H9 (cell line): Measurements from ENCODE around the gene BCL11B. TPM values are rescaled to one million over a fixed set of nuclear protein-coding genes. Genes with fewer than 3 reads are reported as not detected.

Experiments
- DNase-seq: peaks from one replicate; pipeline ENCODE4 v3.0.0-alpha.2; 2017
- H2AFZ ChIP-seq: one replicate; pipeline ENCODE4 v1.6.1; 2013; ENCODE audit warnings: mild to moderate bottlenecking, low read length, control low read depth, moderate library complexity
- H2AK5ac ChIP-seq: 2 replicates; pipeline ENCODE4 v1.6.1; 2013; ENCODE audit warnings: low read length, control low read depth, mixed read lengths; ENCODE audit not compliant: insufficient read length
- H2BK120ac ChIP-seq: one replicate; pipeline ENCODE4 v1.6.1; 2013; ENCODE audit warnings: low read depth, mild to moderate bottlenecking, low read length, control low read depth, inconsistent platforms; ENCODE audit not compliant: poor library complexity, severe bottlenecking
- H2BK12ac ChIP-seq: 2 replicates; pipeline ENCODE4 v1.6.1; 2013; ENCODE audit warnings: low read length, control low read depth, mixed read lengths, low read depth; ENCODE audit not compliant: insufficient read length
- H2BK15ac ChIP-seq: 2 replicates; pipeline ENCODE4 v1.6.1; 2013; ENCODE audit warnings: low read depth, low read length, control low read depth
- H2BK20ac ChIP-seq: one replicate; pipeline ENCODE4 v1.6.1; 2013; ENCODE audit warnings: low read depth, mild to moderate bottlenecking, low read length, control low read depth, inconsistent platforms; ENCODE audit not compliant: poor library complexity, severe bottlenecking
- H2BK5ac ChIP-seq: 2 replicates; pipeline ENCODE4 v1.6.1; 2013; ENCODE audit warnings: low read length, control low read depth, mixed read lengths; ENCODE audit not compliant: insufficient read length
- H3K14ac ChIP-seq: 2 replicates; pipeline ENCODE4 v1.6.1; 2013; ENCODE audit warnings: low read length, control low read depth; ENCODE audit not compliant: insufficient read depth
- H3K18ac ChIP-seq: 2 replicates; pipeline ENCODE4 v1.6.1; 2013; ENCODE audit warnings: low read depth, mild to moderate bottlenecking, mixed read lengths, low read length, control low read depth; ENCODE audit not compliant: insufficient read length
- H3K23ac ChIP-seq: 2 replicates; pipeline ENCODE4 v1.6.1; 2013; ENCODE audit warnings: low read length, control low read depth, mixed read lengths, low read depth; ENCODE audit not compliant: insufficient read length
- H3K23me2 ChIP-seq: 2 replicates; pipeline ENCODE4 v1.6.1; 2013; ENCODE audit warnings: low read depth, mild to moderate bottlenecking, mixed read lengths, low read length, control low read depth; ENCODE audit not compliant: insufficient read length, poor library complexity, severe bottlenecking
- H3K27ac ChIP-seq: 2 replicates; pipeline ENCODE4 v1.5.1; 2013; ENCODE audit warnings: low read length, control low read depth, mixed read lengths, low read depth; ENCODE audit not compliant: insufficient read length
- H3K27me3 ChIP-seq: 2 replicates; pipeline ENCODE4 v1.6.1; 2013; ENCODE audit warnings: low read length, control low read depth, inconsistent platforms; ENCODE audit not compliant: insufficient read depth
- H3K4ac ChIP-seq: 2 replicates; pipeline ENCODE4 v1.6.1; 2013; ENCODE audit warnings: low read depth, mild to moderate bottlenecking, control low read depth, inconsistent platforms, low read length, moderate library complexity
- H3K4me1 ChIP-seq: 2 replicates; pipeline ENCODE4 v1.6.1; 2013; ENCODE audit warnings: low read length, control low read depth, inconsistent platforms; ENCODE audit not compliant: insufficient read depth
- H3K4me2 ChIP-seq: 2 replicates; pipeline ENCODE4 v1.6.1; 2013; ENCODE audit warnings: low read length, control low read depth, mixed read lengths; ENCODE audit not compliant: insufficient read length, insufficient read depth
- H3K56ac ChIP-seq: 2 replicates; pipeline ENCODE4 v1.6.1; 2013; ENCODE audit warnings: low read depth, mild to moderate bottlenecking, mixed read lengths, low read length, control low read depth; ENCODE audit not compliant: insufficient read length
- H3K79me1 ChIP-seq: 2 replicates; pipeline ENCODE4 v1.6.1; 2013; ENCODE audit warnings: low read depth, mild to moderate bottlenecking, moderate library complexity, low read length, control low read depth, inconsistent platforms; ENCODE audit not compliant: insufficient read depth, poor library complexity, severe bottlenecking
- H3K79me2 ChIP-seq: 2 replicates; pipeline ENCODE4 v1.6.1; 2013; ENCODE audit warnings: low read length, control low read depth, inconsistent platforms; ENCODE audit not compliant: insufficient read depth
- H3K9ac ChIP-seq: 2 replicates; pipeline ENCODE4 v1.6.1; 2013; ENCODE audit warnings: low read length, control low read depth, mixed read lengths; ENCODE audit not compliant: insufficient read length; ENCODE audit errors: extremely low read depth
- H3K9me3 ChIP-seq: one replicate; pipeline ENCODE4 v1.6.1; 2013; ENCODE audit warnings: low read depth, low read length, inconsistent platforms; ENCODE audit not compliant: control insufficient read depth
- H3T11ph ChIP-seq: one replicate; pipeline ENCODE4 v1.6.1; 2013; ENCODE audit warnings: mild to moderate bottlenecking, low read length, control low read depth, inconsistent platforms
- H4K20me1 ChIP-seq: one replicate; pipeline ENCODE4 v1.6.1; 2013; ENCODE audit not compliant: control insufficient read depth, insufficient read length, insufficient read depth
- H4K5ac ChIP-seq: 2 replicates; pipeline ENCODE4 v1.6.1; 2013; ENCODE audit warnings: low read depth, mild to moderate bottlenecking, mixed read lengths, low read length, control low read depth; ENCODE audit not compliant: insufficient read length
- H4K8ac ChIP-seq: replicated peaks from 2 replicates; pipeline ENCODE4 v1.6.1; 2013; ENCODE audit warnings: low read length, control low read depth, mixed read lengths, low read depth; ENCODE audit not compliant: insufficient read length
- H4K91ac ChIP-seq: 2 replicates; pipeline ENCODE4 v1.6.1; 2013; ENCODE audit warnings: low read depth, mild to moderate bottlenecking, moderate library complexity, mixed read lengths, low read length, control low read depth; ENCODE audit not compliant: insufficient read length
- H3K27ac Mint-ChIP-seq, 3 experiments: 2 replicates in 2 of 3; 3 replicates in 1 of 3; pipeline ENCODE4 v1.8.0; 2020 to 2021; ENCODE audit warnings: mixed read lengths in 3 of 3, mild to moderate bottlenecking in 1 of 3, moderate library complexity in 1 of 3
- H3K27me3 Mint-ChIP-seq: 2 replicates; pipeline ENCODE4 v1.8.0; 2021; ENCODE audit warnings: low read depth, mild to moderate bottlenecking, moderate library complexity, mixed read lengths
- H3K36me3 Mint-ChIP-seq, 3 experiments: 2 replicates in 2 of 3; 3 replicates in 1 of 3; pipeline ENCODE4 v1.8.0; 2020 to 2021; ENCODE audit warnings: low read depth in 3 of 3, mixed read lengths in 3 of 3; ENCODE audit not compliant: insufficient read depth in 1 of 3
- H3K4me1 Mint-ChIP-seq, 2 experiments: 2 replicates each; pipeline ENCODE4 v1.8.0; 2020; ENCODE audit warnings: mixed read lengths in 2 of 2
- H3K4me3 Mint-ChIP-seq, 2 experiments: 2 replicates in 1 of 2; 3 replicates in 1 of 2; pipeline ENCODE4 v1.8.0; 2020 to 2021; ENCODE audit warnings: mild to moderate bottlenecking in 2 of 2, mixed read lengths in 2 of 2, moderate library complexity in 1 of 2
- H3K9me3 Mint-ChIP-seq, 2 experiments: 2 replicates in 1 of 2; 3 replicates in 1 of 2; pipeline ENCODE4 v1.8.0; 2020; ENCODE audit warnings: mild to moderate bottlenecking in 2 of 2, mixed read lengths in 2 of 2, moderate library complexity in 1 of 2
- WGBS: extraction: QIAGEN DNeasy Blood & Tissue Kit; methylation state at CpG from one replicate; pipeline ENCODE4 v1.1.7; 2013; ENCODE audit warnings: missing lambda C conversion rate, low lambda C conversion rate, mixed read lengths; ENCODE audit not compliant: insufficient read length; ENCODE audit errors: extremely low coverage; 5-methylcytosine and 5-hydroxymethylcytosine counted together
- total RNA-seq: library from RNA; stranded (reverse); gene quantifications from 2 replicates; pipeline ENCODE4 v1.2.1, GENCODE V29; 2021
- TF ChIP-seq, protein P1 (sequence below): fragments of 200-600 bp; sonication (generic); conservative IDR thresholded peaks from 3 replicates; pipeline ENCODE4 v1.8.0; 2021; ENCODE audit warnings: antibody characterized with exemption, mild to moderate bottlenecking

BCL11B gene
- total RNA-seq, 1 experiment from 2014 or later, result 4.9 TPM

DNA sequence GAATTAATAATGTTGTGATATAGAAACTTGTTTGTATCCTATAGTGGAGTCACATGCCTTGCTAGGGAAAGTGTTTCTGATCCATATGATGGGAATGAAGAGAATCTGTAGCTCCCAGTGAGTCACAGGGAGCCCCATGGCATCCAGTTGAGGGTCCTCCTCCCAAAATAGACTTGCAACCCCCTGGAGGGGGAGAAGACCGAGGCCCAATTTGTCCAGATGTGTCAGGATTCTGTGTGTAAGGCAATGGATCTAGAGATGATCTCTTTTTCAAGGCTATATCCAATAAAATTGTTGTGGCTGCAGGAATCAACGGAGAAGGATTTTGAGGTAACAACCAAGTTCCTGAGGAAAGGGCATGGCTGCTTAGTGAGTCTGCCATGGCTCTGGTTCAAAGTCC lies 121.8 kb downstream of the BCL11B start:
- Mint-ChIP-seq H3K4me1 (no peaks in the 10 kb centered on the region), H3K4me3 (no peak overlapping the region), H3K36me3 (no peaks in the 10 kb centered on the region), H3K27ac (no peak overlapping the region), H3K27me3 (no peaks in the 10 kb centered on the region; the same call in 1 of the 2 replicates), H3K9me3 (no peaks in the 10 kb centered on the region)
- no peak overlapping the region for H2AK5ac ChIP-seq
- no peaks in the 10 kb centered on the region for H3K79me1 ChIP-seq
- H2BK5ac ChIP-seq, result no peak overlapping the region
- no peak overlapping the region for H2BK12ac ChIP-seq
- no peak overlapping the region for H3K14ac ChIP-seq
- H3K79me2 ChIP-seq, result no peaks in the 10 kb centered on the region
- TF ChIP-seq, protein P1, sequence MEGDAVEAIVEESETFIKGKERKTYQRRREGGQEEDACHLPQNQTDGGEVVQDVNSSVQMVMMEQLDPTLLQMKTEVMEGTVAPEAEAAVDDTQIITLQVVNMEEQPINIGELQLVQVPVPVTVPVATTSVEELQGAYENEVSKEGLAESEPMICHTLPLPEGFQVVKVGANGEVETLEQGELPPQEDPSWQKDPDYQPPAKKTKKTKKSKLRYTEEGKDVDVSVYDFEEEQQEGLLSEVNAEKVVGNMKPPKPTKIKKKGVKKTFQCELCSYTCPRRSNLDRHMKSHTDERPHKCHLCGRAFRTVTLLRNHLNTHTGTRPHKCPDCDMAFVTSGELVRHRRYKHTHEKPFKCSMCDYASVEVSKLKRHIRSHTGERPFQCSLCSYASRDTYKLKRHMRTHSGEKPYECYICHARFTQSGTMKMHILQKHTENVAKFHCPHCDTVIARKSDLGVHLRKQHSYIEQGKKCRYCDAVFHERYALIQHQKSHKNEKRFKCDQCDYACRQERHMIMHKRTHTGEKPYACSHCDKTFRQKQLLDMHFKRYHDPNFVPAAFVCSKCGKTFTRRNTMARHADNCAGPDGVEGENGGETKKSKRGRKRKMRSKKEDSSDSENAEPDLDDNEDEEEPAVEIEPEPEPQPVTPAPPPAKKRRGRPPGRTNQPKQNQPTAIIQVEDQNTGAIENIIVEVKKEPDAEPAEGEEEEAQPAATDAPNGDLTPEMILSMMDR, result no peak
- H3T11ph ChIP-seq, result no peak overlapping the region
- H4K20me1 ChIP-seq, result no peaks in the 10 kb centered on the region
- no peaks in the 10 kb centered on the region for H3K23me2 ChIP-seq
- no peak overlapping the region for H4K8ac ChIP-seq
- H3K56ac ChIP-seq, result no peak overlapping the region
- H2AFZ ChIP-seq, result no peak overlapping the region
- H2BK15ac ChIP-seq, result no peak overlapping the region
- H2BK20ac ChIP-seq, result no peak overlapping the region
- no peak overlapping the region for H3K9ac ChIP-seq
- no peak overlapping the region for H4K5ac ChIP-seq
- no peak overlapping the region for H3K27ac ChIP-seq
- no peak overlapping the region for H3K18ac ChIP-seq
- no peak for DNase-seq
- no peak overlapping the region for H3K23ac ChIP-seq
- no peak overlapping the region for H3K4me2 ChIP-seq
- WGBS, result no CpG with 5 or more reads among the region's 2 CpGs
- no peak overlapping the region for H4K91ac ChIP-seq
- H3K4me1 ChIP-seq, result no peaks in the 10 kb centered on the region
- H3K9me3 ChIP-seq, result no peaks in the 10 kb centered on the region
- no peaks in the 10 kb centered on the region for H3K27me3 ChIP-seq
- H3K4ac ChIP-seq, result no peak overlapping the region
- no peak overlapping the region for H2BK120ac ChIP-seq
